Lower leg skin (tissue), 3 donors: Measurements from ENCODE around the gene HSPB3.

Experiments used
- POLR2A ChIP-seq, 2 donors: fragments of 450-650 bp; IDR thresholded peaks; one replicate each; pipeline ENCODE4 v1.6.1; 2016 to 2017; ENCODE audit warnings: antibody characterized with exemption in 2 of 2, mild to moderate bottlenecking in 1 of 2, moderate library complexity in 1 of 2
- TF ChIP-seq, protein P1 (sequence below), 3 donors: fragments of 450-650 bp; IDR thresholded peaks; one replicate each; pipeline ENCODE4 v1.5.1; 2016; ENCODE audit warnings: antibody characterized with exemption in 3 of 3, mild to moderate bottlenecking in 3 of 3, moderate library complexity in 2 of 3

DNA sequence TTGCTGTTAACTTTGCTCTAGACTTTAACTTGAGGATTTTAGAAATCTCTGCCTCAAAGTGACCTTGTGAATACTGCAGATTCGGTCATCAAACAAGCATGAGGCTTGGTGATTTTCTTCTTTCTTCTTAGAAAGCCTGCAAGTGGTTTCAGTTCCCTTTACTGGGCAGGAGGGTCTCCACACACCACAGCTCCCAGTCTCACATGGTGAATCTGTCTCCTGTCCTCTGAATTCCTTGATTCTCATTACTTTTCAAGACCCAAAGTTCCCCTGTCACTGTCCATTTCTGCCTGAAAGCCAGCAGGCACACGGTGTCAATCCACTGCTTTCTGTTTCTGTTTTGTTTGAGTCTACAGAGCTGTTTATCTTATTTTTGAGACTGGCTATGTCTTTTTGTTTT, 14.1 kb downstream of the HSPB3 start:
- TF ChIP-seq, protein P1, sequence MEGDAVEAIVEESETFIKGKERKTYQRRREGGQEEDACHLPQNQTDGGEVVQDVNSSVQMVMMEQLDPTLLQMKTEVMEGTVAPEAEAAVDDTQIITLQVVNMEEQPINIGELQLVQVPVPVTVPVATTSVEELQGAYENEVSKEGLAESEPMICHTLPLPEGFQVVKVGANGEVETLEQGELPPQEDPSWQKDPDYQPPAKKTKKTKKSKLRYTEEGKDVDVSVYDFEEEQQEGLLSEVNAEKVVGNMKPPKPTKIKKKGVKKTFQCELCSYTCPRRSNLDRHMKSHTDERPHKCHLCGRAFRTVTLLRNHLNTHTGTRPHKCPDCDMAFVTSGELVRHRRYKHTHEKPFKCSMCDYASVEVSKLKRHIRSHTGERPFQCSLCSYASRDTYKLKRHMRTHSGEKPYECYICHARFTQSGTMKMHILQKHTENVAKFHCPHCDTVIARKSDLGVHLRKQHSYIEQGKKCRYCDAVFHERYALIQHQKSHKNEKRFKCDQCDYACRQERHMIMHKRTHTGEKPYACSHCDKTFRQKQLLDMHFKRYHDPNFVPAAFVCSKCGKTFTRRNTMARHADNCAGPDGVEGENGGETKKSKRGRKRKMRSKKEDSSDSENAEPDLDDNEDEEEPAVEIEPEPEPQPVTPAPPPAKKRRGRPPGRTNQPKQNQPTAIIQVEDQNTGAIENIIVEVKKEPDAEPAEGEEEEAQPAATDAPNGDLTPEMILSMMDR (IDR thresholded peaks at IDR 0.05), result no peak
- no peak for TF ChIP-seq POLR2A (IDR thresholded peaks at IDR 0.05)
